ENCODE measurements around the gene TM9SF3. TPM values are rescaled to one million over a fixed set of nuclear protein-coding genes. Genes with fewer than 3 reads are reported as not detected.

TM9SF3 gene
- total and polyA plus RNA-seq, 2 donors (not counting 1 experiment from before 2014, with no cell fraction given), result 103 to 107 TPM

DNA sequence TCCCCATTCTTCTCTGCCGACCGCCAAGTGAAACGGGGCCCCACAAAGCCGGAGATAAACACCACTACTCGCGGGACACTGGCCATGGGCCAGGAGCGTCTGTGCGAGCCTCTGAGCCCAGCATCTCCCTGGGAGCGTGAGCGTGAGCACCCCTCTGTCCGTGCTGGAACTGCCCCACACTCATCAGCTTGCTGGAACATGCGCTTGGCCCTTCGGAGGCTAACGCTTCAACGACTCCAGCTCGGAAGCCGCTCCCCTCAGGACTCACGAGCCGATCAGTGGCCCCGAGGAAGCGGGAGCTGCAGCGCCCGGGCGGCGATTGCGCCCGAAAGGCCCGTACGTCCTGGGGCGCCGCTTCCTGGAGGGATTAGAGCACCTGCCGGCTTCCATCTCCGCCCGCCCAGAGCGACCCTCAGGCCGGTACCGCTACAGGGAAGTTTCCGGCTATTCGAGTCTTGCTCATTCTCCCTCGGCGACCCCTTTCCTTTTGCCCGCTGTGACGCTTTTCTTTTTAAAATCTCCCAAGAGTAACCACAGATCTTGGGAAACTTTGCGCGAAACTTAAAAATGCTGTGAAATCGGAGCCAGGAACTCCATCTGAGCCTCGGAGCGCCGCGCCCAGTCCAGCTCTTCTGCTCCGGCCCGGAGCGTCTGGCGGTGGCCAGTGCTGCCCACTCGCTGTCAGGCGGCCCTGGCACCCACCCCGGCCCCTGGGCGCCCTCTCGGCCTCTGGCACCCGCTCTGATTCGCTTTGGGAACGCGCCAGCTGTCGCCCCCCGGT lies 74.1 kb downstream of the TM9SF3 start:
- H3K4me1 ChIP-seq (ENCODE audit: control insufficient read depth, extremely low read depth, insufficient read depth, low read length), result peaks cover 3% of the 10 kb centered on the region

GRCh38 chr10:96511044-96511945 lies 75.5 kb downstream of the TM9SF3 start:
- peak in 1 of 2 donors; percentile 19 for DNase-seq (ENCODE audit: low read depth in 2 of 2)
- Histone ChIP-seq H3K4me1 (ENCODE audit: control insufficient read depth, extremely low read depth, insufficient read depth, low read length) (peaks cover 3% of the 10 kb centered on the region), H4K20me1 (ENCODE audit: control insufficient read depth, extremely low read depth, insufficient read depth, low read length) (no peaks in the 10 kb centered on the region), H3K27ac (ENCODE audit: insufficient read depth, low read length) (no peak overlapping the region), H3K4me2 (ENCODE audit: extremely low read depth, insufficient read depth, low read length) (no peak overlapping the region), H3K4me3 (replicated peaks in 1 of 4; ENCODE audit: control extremely low read depth in 1 of 4, insufficient read depth in 1 of 4, low read depth in 3 of 4, low read length in 4 of 4) (no peak overlapping the region), H3K36me3 (ENCODE audit: control insufficient read depth, insufficient read depth, low read length) (no peaks in the 10 kb centered on the region), H3K9me3 (ENCODE audit: control insufficient read depth, insufficient read depth, low read depth, low read length) (no peaks in the 10 kb centered on the region), H3K9ac (ENCODE audit: insufficient read depth, low read length) (no peak overlapping the region), H2AFZ (ENCODE audit: low read length) (no peak overlapping the region), H3K27me3 (ENCODE audit: control insufficient read depth, insufficient read depth, low read length) (peaks cover 11% of the 10 kb centered on the region), H3K79me2 (ENCODE audit: control insufficient read depth, insufficient read depth, low read length) (no peaks in the 10 kb centered on the region)
- TF ChIP-seq, protein P1, sequence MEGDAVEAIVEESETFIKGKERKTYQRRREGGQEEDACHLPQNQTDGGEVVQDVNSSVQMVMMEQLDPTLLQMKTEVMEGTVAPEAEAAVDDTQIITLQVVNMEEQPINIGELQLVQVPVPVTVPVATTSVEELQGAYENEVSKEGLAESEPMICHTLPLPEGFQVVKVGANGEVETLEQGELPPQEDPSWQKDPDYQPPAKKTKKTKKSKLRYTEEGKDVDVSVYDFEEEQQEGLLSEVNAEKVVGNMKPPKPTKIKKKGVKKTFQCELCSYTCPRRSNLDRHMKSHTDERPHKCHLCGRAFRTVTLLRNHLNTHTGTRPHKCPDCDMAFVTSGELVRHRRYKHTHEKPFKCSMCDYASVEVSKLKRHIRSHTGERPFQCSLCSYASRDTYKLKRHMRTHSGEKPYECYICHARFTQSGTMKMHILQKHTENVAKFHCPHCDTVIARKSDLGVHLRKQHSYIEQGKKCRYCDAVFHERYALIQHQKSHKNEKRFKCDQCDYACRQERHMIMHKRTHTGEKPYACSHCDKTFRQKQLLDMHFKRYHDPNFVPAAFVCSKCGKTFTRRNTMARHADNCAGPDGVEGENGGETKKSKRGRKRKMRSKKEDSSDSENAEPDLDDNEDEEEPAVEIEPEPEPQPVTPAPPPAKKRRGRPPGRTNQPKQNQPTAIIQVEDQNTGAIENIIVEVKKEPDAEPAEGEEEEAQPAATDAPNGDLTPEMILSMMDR (conservative IDR thresholded peaks at IDR 0.05 in 1 of 2, IDR thresholded peaks at IDR 0.05 in 1 of 2; ENCODE audit: low read depth in 1 of 2, low read length in 2 of 2), result peak; percentile 38 to 61
- TF ChIP-seq EZH2 (IDR thresholded peaks at IDR 0.05; ENCODE audit: low read length, missing control alignments), result no peak

More for the DNA sequence above, 74.1 kb downstream of the TM9SF3 start:
- TF ChIP-seq, protein P1 (conservative IDR thresholded peaks at IDR 0.05 in 1 of 2, IDR thresholded peaks at IDR 0.05 in 1 of 2; ENCODE audit: low read depth in 1 of 2, low read length in 2 of 2), result no peak
- peak; percentile 84 for TF ChIP-seq EZH2 (IDR thresholded peaks at IDR 0.05; ENCODE audit: low read length, missing control alignments)
- Histone ChIP-seq H3K4me3 (replicated peaks in 1 of 4; ENCODE audit: control extremely low read depth in 1 of 4, insufficient read depth in 1 of 4, low read depth in 3 of 4, low read length in 4 of 4) (peak overlapping the region; percentile 54 to 59 (median 56)), H3K27me3 (ENCODE audit: control insufficient read depth, insufficient read depth, low read length) (peaks cover 11% of the 10 kb centered on the region), H3K9ac (ENCODE audit: insufficient read depth, low read length) (no peak overlapping the region), H4K20me1 (ENCODE audit: control insufficient read depth, extremely low read depth, insufficient read depth, low read length) (no peaks in the 10 kb centered on the region), H3K4me2 (ENCODE audit: extremely low read depth, insufficient read depth, low read length) (peak overlapping the region; percentile 91), H3K36me3 (ENCODE audit: control insufficient read depth, insufficient read depth, low read length) (no peaks in the 10 kb centered on the region), H3K27ac (ENCODE audit: insufficient read depth, low read length) (no peak overlapping the region), H3K9me3 (ENCODE audit: control insufficient read depth, insufficient read depth, low read depth, low read length) (no peaks in the 10 kb centered on the region), H3K79me2 (ENCODE audit: control insufficient read depth, insufficient read depth, low read length) (no peaks in the 10 kb centered on the region), H2AFZ (ENCODE audit: low read length) (no peak overlapping the region)
- DNase-seq (ENCODE audit: low read depth in 2 of 2), result peak; percentile 35 to 39
